Heart right ventricle (tissue), 16 donors: ENCODE data around the gene DNAH14. TPM values are rescaled to one million over a fixed set of nuclear protein-coding genes. Genes with fewer than 3 reads are reported as not detected.
"Not testable (repeated sequence)": the region's sequence is repeated elsewhere in the genome, so short reads cannot be mapped to it uniquely, and the experiment has no call there.

ENCODE experiments used
- ATAC-seq, 8 donors: fragments of 200-7000 bp; cut with Tn5 transposase; one replicate each; pipeline ENCODE4 v1.9.1; 2020; ENCODE audit warnings: mild to moderate bottlenecking in 8 of 8, moderate library complexity in 8 of 8, moderate number of reproducible peaks in 1 of 8
- DNase-seq, 2 donors: peaks; one replicate each; pipeline ENCODE4 v3.0.0-alpha.2; 2020
- H3K27ac ChIP-seq, 10 donors: fragments of 200-600 bp; sonication (generic) in 2 of 10; one replicate each; pipeline versions ENCODE4 v1.5.0 to v1.8.0; 2020 to 2022; ENCODE audit warnings: mild to moderate bottlenecking in 3 of 10
- H3K27me3 ChIP-seq, 7 donors: fragments of 200-600 bp; one replicate each; pipeline ENCODE4 v1.8.0; 2021 to 2022; ENCODE audit warnings: mild to moderate bottlenecking in 2 of 7
- H3K36me3 ChIP-seq, 9 donors: fragments of 200-600 bp; sonication (generic) in 1 of 9; one replicate each; pipeline versions ENCODE4 v1.5.0 to v1.8.0; 2020 to 2022; ENCODE audit warnings: mild to moderate bottlenecking in 2 of 9
- H3K4me1 ChIP-seq, 9 donors: fragments of 200-600 bp; sonication (generic) in 1 of 9; one replicate each; pipeline versions ENCODE4 v1.5.0 to v1.8.0; 2020 to 2022; ENCODE audit warnings: mild to moderate bottlenecking in 4 of 9
- H3K4me3 ChIP-seq, 10 donors: fragments of 200-600 bp; sonication (generic) in 2 of 10; one replicate each; pipeline versions ENCODE4 v1.5.0 to v1.8.0; 2020 to 2022; ENCODE audit warnings: mild to moderate bottlenecking in 7 of 10, moderate library complexity in 2 of 10
- H3K9me3 ChIP-seq, 11 donors: fragments of 200-600 bp in 10 of 11; sonication (generic) in 2 of 11; one replicate each; pipeline versions ENCODE4 v1.5.0 to v1.8.0; 2013 to 2022; ENCODE audit warnings: mild to moderate bottlenecking in 2 of 11, control low read depth in 1 of 11, moderate library complexity in 1 of 11
- CTCF ChIP-seq, 9 donors: fragments of 200-600 bp; sonication (generic) in 2 of 9; IDR thresholded peaks; one replicate each; pipeline versions ENCODE4 v1.5.0 to v1.8.0; 2021 to 2022; ENCODE audit warnings: antibody characterized with exemption in 9 of 9, mild to moderate bottlenecking in 5 of 9, moderate library complexity in 1 of 9
- WGBS, 2 donors: extraction: QIAGEN DNeasy Blood & Tissue Kit; methylation state at CpG; one replicate each; pipeline ENCODE4 v1.1.7; 2013; ENCODE audit warnings: inconsistent platforms in 1 of 2; 5-methylcytosine and 5-hydroxymethylcytosine counted together
- intact Hi-C, 10 donors: fragments of 100-400 bp; cut with DNase I; formaldehyde crosslinking; loops; one replicate each; pipeline versions ENCODE4 v1.11.1 to v1.14.2; 2022
- polyA plus RNA-seq, 2 donors: library from polyadenylated mRNA; stranded (reverse); fragments of 200-250 nt; gene quantifications; one replicate each; pipeline ENCODE4 v1.2.3, GENCODE V29; 2013
- total RNA-seq, 10 donors: library from RNA; stranded (reverse); fragmentation: NEBNext Ultra II Directional in 3 of 10; extraction: Animal tissue kit (Norgen Biotek cat#: 25700) in 3 of 10; gene quantifications; one replicate each; pipeline versions ENCODE4 v1.2.1 to v1.2.4, GENCODE V29; 2021 to 2023
- donor health status: Arrhythmogenic right ventricular cardiomyopathy.
- donor health status: ischemic (EF 13 %, LVEDD 7.1; RV severe dilation, severe dysfunction).
- donor health status: healthy with polysubstance abuse.
- donor health status: DM: no; HTN: yes; CAD: no.
- donor health status: DM: no; HTN: no; CAD: no.
- donor health status: ischemic (EF 25% LVEDD 6.9; RV normal size, moderate dysfunction).
- donor health status: ischemic (EF 25% LVEDD 5.7; RV mildly dilated, moderate dysfunction).
- donor health status: healthy.
- donor health status: DM: yes; HTN: yes; CAD: no.
- donor health status: Ischemic cardiomyopathy.
- donor health status: ischemic (EF 35%, LVEDD 5.7; RV mildly dilated, moderate dysfunction).
- donor health status: nonischemic (EF 11% LVEDD 7.7; RV severe dilation, severe dysfunction).
- donor health status: DM: yes; HTN: yes; CAD: no.
- donor health status: PGD.
- donor health status: ischemic (EF 29% LVEDD 5.4; RV normal size, mild dysfunction).
- donor health status: nonischemic (EF 23%, LVEDD 6.1; RV moderate dilation, normal function).

Gene DNAH14
- total and polyA plus RNA-seq, 12 donors: 0.12 to 8.0 (median 2.0) TPM

- WGBS, 2 donors: 54 to 55% methylated on average over 1 of the region's 1 CpG
- Histone ChIP-seq H3K4me3 (no peak overlapping the region), H3K27me3 (no peaks in the 10 kb centered on the region), H3K36me3 (no peaks in the 10 kb centered on the region), H3K27ac (no peak overlapping the region), H3K9me3 (peaks cover 0 to 16% (median 2%) of the 10 kb centered on the region in 11 donors), H3K4me1 (no peaks in the 10 kb centered on the region)
- no peak for TF ChIP-seq CTCF (IDR thresholded peaks at IDR 0.05)
- DNase-seq (no peak), ATAC-seq (no peak)
- intact Hi-C loops: no loop called here
Observed at GRCh38 chr1:224989615-224990014, 60.1 kb downstream of the DNAH14 start.

- H3K27ac ChIP-seq, H3K4me1 ChIP-seq, H3K36me3 ChIP-seq, DNase-seq, ATAC-seq, H3K4me3 ChIP-seq, H3K27me3 ChIP-seq, intact Hi-C loops: not testable (repeated sequence)
- peaks cover 0 to 35% (median 5%) of the 10 kb centered on the region in 11 donors for H3K9me3 ChIP-seq
- WGBS, 2 donors: 97 to 98% methylated on average over 5 of the region's 5 CpGs
Observed at GRCh38 chr1:224991550-224991949, 62.1 kb downstream of the DNAH14 start.

GRCh38 chr1:224995602-224996001 lies 66.1 kb downstream of the DNAH14 start:
- intact Hi-C loops: no loop called here
- Histone ChIP-seq H3K36me3 (no peaks in the 10 kb centered on the region), H3K4me3 (no peak overlapping the region), H3K27ac (no peak overlapping the region), H3K9me3 (peaks cover 0 to 48% (median 5%) of the 10 kb centered on the region in 11 donors), H3K27me3 (no peaks in the 10 kb centered on the region), H3K4me1 (no peaks in the 10 kb centered on the region)
- 89 to 94% methylated on average over 1 of the region's 1 CpG for WGBS, 2 donors
- DNase-seq (no peak), ATAC-seq (no peak)
- no peak for TF ChIP-seq CTCF (IDR thresholded peaks at IDR 0.05)

GRCh38 chr1:224996266-224996665 lies 66.8 kb downstream of the DNAH14 start:
- no peak overlapping the region for H3K27ac ChIP-seq
- TF ChIP-seq CTCF (IDR thresholded peaks at IDR 0.05): no peak
- WGBS, 2 donors: 78 to 86% methylated on average over 1 of the region's 1 CpG
- H3K4me3 ChIP-seq: no peak overlapping the region
- intact Hi-C loops: no loop called here
- ATAC-seq (no peak), DNase-seq (no peak)
- H3K9me3 ChIP-seq: peaks cover 0 to 48% (median 5%) of the 10 kb centered on the region in 11 donors
- no peaks in the 10 kb centered on the region for H3K36me3 ChIP-seq
- H3K27me3 ChIP-seq: no peaks in the 10 kb centered on the region
- no peaks in the 10 kb centered on the region for H3K4me1 ChIP-seq

GRCh38 chr1:224998185-224998584 lies 68.7 kb downstream of the DNAH14 start:
- ATAC-seq (no peak), DNase-seq (no peak)
- Histone ChIP-seq H3K36me3 (no peaks in the 10 kb centered on the region), H3K27ac (no peak overlapping the region), H3K4me3 (no peak overlapping the region), H3K27me3 (no peaks in the 10 kb centered on the region), H3K9me3 (peaks cover 0 to 37% (median 5%) of the 10 kb centered on the region in 11 donors), H3K4me1 (no peaks in the 10 kb centered on the region)
- intact Hi-C loops: no loop called here
- WGBS, 2 donors: 82 to 83% methylated on average over 2 of the region's 2 CpGs
- no peak for TF ChIP-seq CTCF (IDR thresholded peaks at IDR 0.05)
